Fibroblast of gingiva (primary cell): ENCODE measurements around the gene JMY.

Experiments
- DNase-seq: peaks from one replicate; pipeline ENCODE4 v3.0.0-alpha.2; 2011; ENCODE audit warnings: low read depth

Gene JMY

GRCh38 chr5:79287907-79288306 lies 52.0 kb downstream of the JMY start:
- DNase-seq: no peak

GRCh38 chr5:79295029-79295428 lies 59.1 kb downstream of the JMY start:
- DNase-seq: no peak

GRCh38 chr5:79297661-79298060 lies 61.7 kb downstream of the JMY start:
- no peak for DNase-seq

- DNase-seq: peak; percentile 5
These were observed 65.2 kb downstream of the JMY start for GRCh38 chr5:79301046-79301712.

- DNase-seq: no peak
These were observed 66.5 kb downstream of the JMY start for GRCh38 chr5:79302454-79302853.

GRCh38 chr5:79305706-79306105 lies 69.8 kb downstream of the JMY start:
- DNase-seq: no peak

GRCh38 chr5:79318935-79319614 lies 83.1 kb downstream of the JMY start:
- peak; percentile 78 for DNase-seq

GRCh38 chr5:79329453-79329852 lies 93.5 kb downstream of the JMY start:
- DNase-seq: no peak

- DNase-seq: peak; percentile 8
These were observed 94.1 kb downstream of the JMY start for GRCh38 chr5:79330071-79330470.

- no peak for DNase-seq
These were observed 98.1 kb downstream of the JMY start for GRCh38 chr5:79333852-79334557.

- DNase-seq: peak; percentile 2
These were observed 110.5 kb downstream of the JMY start for GRCh38 chr5:79346420-79346824.

- no peak for DNase-seq
These were observed 113.1 kb downstream of the JMY start for GRCh38 chr5:79349047-79349446.

- no peak for DNase-seq
These were observed 114.0 kb downstream of the JMY start for GRCh38 chr5:79349881-79350280.

GRCh38 chr5:79357398-79357797 lies 121.5 kb downstream of the JMY start:
- DNase-seq: no peak
